ENCODE data around the gene TBC1D5.
"Not testable (repeated sequence)": the region's sequence is repeated elsewhere in the genome, so short reads cannot be mapped to it uniquely, and the experiment has no call there.

Gene TBC1D5

DNA sequence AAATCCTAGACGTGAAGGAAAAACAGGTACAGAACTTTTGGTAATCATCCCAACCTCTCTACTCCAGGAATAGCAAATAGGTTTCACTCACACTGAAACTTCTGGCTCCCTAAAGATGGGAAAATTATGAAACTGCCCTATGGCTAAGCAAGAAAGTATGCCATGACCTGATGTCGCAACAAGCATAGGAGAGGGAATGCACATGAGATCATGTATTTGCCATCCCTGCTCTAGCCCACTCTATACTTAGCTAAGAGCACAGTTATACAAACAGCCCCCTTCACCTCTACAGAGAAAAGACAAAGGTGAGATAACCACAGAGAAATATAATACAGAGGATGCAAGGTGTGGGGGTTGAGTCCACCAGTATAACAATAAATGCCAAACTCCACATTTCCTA lies 102.7 kb downstream of the TBC1D5 start:
- FAIRE-seq, result no peak

GRCh38 chr3:17639257-17639656 lies 103.2 kb downstream of the TBC1D5 start:
- no peak for FAIRE-seq

DNA sequence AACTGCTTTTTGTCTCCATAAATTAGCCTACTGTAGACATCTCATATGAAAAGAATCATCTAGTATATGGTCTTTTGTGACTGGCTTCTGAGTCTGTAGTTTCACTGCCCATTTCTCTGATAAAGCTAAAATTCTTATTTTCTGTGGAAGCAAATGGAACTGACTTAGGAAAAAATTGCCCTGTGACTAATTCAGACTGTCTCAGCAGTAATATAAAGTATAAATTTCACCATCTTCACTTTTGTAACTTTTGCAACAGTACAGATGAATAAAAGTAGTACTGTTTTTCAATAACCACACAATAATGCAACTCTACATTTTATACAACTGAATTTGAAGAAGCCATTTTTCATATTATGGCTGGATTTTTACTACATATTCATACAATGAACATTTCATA lies 104.1 kb downstream of the TBC1D5 start:
- FAIRE-seq, result no peak

GRCh38 chr3:17635675-17636074 lies 106.8 kb downstream of the TBC1D5 start:
- FAIRE-seq, result not testable (repeated sequence)

DNA sequence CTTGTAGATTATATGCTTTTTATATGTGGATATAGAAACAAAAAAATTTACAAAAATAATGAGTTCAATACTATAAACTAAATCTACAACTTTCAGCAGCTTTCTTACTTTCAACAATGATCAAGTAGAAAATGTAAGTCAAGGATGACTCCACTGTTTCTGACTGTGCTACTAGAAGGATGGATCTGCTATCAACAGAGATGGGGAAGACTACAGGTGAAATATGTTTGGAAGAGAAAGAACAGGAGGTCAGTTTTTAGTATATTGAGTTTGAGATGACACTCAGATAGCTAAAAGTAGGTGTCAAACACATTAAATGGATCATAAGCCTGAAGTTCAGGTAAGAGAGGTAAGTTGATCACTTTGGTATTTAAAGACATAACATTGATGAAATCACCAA lies 107.5 kb downstream of the TBC1D5 start:
- FAIRE-seq, result no peak

- no peak for FAIRE-seq
These were observed 108.2 kb downstream of the TBC1D5 start for GRCh38 chr3:17634201-17634600.

DNA sequence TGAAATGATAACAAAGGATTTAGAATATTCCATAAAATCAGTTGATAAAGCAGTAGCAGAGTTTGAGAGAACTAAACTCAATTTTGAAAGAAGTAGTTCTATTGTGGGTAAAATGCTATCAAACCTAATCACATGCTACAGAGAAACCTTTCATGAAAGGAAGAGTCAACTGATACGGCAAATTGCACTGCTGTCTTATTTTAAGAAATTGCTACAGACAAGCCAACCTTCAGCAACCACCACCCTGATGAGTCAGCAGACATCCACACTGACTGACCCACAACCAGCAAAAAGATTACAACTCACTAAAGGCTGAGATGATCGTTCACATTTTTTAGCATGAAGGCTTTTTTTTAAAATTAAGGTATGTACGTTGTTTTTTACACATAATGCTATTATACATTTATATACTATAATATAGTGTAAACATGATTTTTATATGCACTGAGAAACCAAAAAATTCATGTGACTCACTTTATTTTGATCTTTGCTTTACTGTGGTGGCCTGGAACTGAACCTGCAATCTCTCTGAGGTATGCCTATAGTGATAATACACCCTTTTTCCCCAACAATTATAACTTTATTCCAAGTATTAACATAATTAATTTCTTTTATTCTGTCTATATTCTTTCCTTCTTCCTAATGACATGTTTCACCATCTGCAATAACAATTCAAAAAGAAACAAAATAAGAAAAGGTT lies 109.9 kb downstream of the TBC1D5 start:
- FAIRE-seq, result no peak

DNA sequence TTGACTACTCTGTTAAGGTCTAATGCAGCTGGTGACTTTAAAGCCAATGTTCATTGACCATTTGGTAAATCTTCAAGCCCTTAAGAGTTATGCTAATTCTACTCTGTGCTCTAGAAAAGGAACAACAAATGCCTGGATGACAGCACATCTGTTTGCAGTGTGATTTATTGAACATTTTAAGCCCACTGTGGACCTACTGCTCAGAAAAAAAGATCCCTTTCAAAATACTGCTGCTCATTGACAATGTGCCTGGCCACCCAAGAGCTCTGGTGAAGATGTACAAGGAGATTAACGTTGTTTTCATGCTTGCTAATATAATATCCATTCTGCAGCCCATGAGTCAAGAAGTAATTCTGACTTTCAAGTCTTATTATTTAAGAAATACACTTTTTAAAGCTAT lies 110.8 kb downstream of the TBC1D5 start:
- no peak for FAIRE-seq

DNA sequence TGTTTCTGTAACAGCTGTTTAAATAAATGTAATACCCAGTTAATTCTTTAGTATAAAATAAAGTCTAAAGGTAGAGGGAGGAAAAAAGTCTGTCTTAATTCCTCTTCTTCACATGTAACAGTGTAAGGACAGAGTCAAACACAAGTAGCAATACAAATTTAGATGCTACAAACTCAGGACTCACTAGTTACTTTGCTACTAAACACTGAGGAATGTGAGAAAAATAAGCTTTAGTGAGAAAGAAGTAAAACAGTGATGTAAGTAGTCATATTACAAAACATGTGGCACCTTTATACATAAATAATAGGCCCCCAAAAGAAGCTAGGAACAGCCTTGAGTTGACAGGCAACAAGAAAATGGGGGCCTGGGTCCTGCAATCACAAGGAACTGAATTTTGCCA lies 113.0 kb downstream of the TBC1D5 start:
- FAIRE-seq, result no peak

GRCh38 chr3:17626395-17626794 lies 116.0 kb downstream of the TBC1D5 start:
- FAIRE-seq, result no peak

DNA sequence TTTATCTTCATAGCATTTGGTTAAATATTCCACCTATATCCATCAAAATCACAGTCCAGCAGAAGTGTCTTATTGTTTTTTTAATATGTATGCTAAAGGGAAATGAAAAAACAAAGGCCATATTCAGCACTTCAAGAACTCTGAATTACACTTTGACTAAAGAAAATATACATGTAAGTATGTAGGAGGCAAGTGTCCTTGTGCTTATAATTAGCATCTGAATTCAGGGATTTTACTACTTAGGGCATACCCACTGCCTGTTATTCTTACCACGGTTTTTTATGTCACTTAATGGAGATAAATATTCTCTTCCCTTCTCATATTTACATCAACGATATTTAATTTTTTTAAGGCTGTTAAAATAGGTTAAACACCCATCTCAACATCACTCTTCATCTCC lies 117.3 kb downstream of the TBC1D5 start:
- FAIRE-seq, result peak; percentile 9

- no peak for FAIRE-seq
These were observed 119.0 kb downstream of the TBC1D5 start for GRCh38 chr3:17623464-17623863.

DNA sequence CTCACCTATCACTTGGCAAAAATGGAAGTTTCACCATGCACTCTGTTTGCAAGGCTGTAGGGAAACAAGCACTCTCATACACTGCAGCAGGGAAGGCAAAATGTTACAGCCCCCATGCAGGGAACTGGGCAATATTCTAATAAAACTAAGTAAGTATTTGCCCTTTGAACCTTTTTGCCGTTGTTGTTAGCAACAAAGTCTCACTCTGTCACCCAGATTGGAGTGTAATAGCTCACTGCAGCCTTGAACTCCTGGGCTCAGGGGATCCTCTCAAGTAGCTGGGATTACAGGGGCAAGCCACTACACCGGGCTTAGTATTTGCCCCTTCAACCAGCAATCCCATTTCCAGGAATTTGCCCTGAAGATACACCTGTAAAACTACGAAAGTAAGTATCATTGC lies 122.5 kb downstream of the TBC1D5 start:
- FAIRE-seq, result no peak

DNA sequence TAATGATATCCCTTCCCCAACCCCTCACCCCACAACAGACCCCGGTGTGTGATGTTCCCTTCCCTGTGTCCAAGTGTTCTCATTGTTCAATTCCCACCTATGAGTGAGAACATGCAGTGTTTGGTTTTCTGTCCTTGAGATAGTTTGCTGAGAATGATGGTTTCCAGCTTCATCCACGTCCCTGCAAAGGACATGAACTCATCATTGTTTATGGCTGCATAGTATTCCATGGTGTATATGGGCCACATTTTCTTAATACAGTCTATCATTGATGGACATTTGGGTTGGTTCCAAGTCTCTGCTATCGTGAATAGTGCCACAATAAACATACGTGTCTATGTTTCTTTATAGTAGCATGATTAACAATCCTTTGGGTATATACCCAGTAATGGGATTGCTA lies 129.4 kb downstream of the TBC1D5 start:
- not testable (repeated sequence) for FAIRE-seq

- FAIRE-seq, result no peak
These were observed 134.5 kb downstream of the TBC1D5 start for GRCh38 chr3:17607905-17608304.

GRCh38 chr3:17605934-17606333 lies 136.5 kb downstream of the TBC1D5 start:
- FAIRE-seq, result no peak

GRCh38 chr3:17605032-17605431 lies 137.4 kb downstream of the TBC1D5 start:
- FAIRE-seq, result peak; percentile 65

- no peak for FAIRE-seq
These were observed 140.3 kb downstream of the TBC1D5 start for GRCh38 chr3:17602126-17602525.

GRCh38 chr3:17592956-17593355 lies 149.5 kb downstream of the TBC1D5 start:
- no peak for FAIRE-seq

DNA sequence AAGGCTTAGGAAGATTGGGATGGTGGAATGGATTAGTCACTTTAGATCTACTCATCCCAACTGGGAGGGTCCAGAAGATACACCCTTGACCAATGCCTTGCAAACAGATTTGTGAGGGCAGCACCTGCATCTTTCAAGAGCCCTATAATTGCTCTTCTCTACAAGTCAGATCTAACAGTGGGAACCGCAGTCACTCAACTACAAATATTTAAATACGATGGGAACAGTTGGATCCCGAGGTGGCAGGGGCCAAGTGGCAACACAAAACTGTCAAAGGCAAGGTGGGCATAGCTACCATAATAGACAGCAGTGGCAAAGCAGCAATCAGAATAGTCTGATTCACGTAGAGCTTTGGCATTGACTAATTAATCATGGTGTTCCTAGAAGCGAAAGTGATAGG lies 152.0 kb downstream of the TBC1D5 start:
- FAIRE-seq, result no peak

DNA sequence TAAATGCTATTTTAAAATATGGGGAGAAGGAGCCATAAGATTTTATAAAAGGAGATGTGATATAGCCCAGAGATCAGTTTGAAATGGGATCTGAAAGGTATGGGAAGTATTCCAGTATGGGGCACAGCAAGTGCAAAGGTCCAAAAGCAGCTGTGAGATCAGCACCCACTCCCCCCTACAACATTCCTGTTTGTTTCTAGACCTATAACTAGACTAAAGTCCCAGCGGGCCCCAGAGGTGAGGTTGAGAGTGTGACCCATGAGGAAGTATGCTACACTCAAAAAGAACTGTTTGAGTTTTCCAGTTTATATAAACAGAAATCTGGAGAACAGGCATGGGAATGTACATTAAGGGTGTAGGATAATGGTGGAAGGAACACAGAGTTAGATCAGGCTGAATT lies 152.5 kb downstream of the TBC1D5 start:
- no peak for FAIRE-seq

DNA sequence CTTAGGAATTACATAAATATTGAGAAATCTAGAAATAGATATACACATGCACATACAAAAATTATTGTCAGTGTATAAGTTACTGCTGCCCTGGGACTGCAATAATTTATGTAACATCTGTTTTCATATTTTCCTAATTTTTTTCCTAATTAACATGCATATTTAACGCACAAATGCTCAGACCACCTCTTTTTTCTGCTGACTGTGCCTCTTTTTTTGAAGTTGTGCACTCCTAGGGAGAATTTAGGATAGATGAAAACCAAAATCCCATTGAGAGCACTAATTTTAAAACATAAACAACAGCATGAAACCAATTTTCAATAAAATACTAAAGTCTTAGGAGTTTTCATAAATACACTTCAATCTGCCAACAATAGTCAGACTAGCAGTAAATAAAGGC lies 154.0 kb downstream of the TBC1D5 start:
- FAIRE-seq, result no peak

DNA sequence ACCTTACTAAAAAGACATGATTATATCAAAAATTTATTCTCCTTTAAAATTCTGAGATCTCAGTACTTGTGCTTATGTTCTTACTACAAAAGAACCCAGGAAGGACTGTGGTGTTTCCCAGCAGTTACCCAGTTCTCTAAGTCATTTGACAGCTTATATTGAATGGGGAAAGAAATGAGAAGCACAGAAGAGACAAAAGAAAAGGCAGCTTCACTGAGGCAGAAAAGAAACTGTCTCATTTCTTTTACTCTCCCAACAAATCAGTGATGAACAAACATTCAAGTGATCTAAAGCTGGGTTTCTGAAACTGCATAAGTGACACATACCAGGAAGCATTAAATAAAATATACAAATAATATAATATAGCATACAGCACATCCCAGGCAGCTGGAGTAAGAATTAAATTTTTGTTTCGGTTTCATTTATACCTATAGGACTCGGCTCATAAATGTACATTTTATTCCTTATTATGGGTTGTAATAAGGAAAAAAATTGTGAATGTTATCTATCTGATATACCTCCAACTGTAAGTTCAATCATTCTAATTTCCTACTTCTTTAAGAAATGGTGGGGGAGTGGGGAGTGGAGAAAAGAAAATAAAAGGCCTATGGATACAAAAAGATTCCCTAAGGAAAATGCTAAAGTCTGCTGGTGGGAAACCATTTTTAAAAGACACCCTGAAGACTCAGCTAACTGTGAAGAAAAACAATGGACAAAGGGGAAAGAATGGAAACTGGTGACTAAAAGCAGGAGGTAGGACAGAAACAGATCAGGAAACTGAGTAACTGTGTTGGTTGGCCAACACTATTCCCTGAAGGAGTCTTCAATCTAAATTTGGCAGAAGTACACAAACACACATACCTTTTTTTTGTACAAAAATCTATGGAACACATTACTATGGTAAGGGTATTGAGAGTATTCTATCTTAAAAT lies 156.8 kb downstream of the TBC1D5 start:
- no peak for FAIRE-seq

DNA sequence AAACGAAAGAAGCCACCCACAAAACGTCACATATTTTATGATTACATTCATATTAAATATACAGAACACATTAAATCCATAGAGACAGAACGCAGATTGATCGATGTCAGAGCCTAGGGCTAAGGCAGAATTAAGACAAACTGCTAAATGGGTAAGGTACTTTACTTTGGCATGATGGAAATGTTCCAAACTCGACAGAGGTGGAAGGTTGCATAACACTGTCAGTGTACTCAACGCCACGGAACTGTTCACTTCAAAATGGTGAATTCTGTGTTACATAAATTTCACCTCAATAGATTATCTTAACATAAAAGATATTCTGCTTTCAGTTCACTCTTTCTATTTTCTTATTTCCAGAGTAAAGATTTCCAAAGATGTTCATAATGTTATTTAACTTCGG lies 158.4 kb downstream of the TBC1D5 start:
- FAIRE-seq, result no peak

All from islet of Langerhans (tissue), 1 donor.